Measurements from ENCODE around the gene NEGR1. TPM values are rescaled to one million over a fixed set of nuclear protein-coding genes. Genes with fewer than 3 reads are reported as not detected.

Gene NEGR1
- total and polyA plus RNA-seq, 2 experiments from 2014 or later = 1.0 to 2.8 TPM

- Histone ChIP-seq H3K79me2 (no peaks in the 10 kb centered on the region), H3K27me3 (no peaks in the 10 kb centered on the region), H4K20me1 (ENCODE audit: insufficient read depth, poor library complexity, severe bottlenecking) (no peaks in the 10 kb centered on the region), H3K9me3 (ENCODE audit: low read depth) (peaks cover 6% of the 10 kb centered on the region), H3K4me2 (no peak overlapping the region), H2AFZ (no peak overlapping the region), H3K36me3 (replicated peaks; ENCODE audit: insufficient read depth, low read depth) (no peaks in the 10 kb centered on the region), H3K4me3 (no peak overlapping the region), H3K27ac (no peak overlapping the region), H3K9me2 (replicated peaks; ENCODE audit: insufficient read depth) (no peaks in the 10 kb centered on the region), H3K4me1 (ENCODE audit: insufficient read depth) (no peaks in the 10 kb centered on the region)
- no peak for TF ChIP-seq EZH2phosphoT487 (IDR thresholded peaks at IDR 0.05; ENCODE audit: low read depth, severe bottlenecking, unreplicated experiment)
- no peak for TF ChIP-seq EZH2 (IDR thresholded peaks at IDR 0.05; ENCODE audit: borderline replicate concordance)
- no peak for TF ChIP-seq CTCF (IDR thresholded peaks at IDR 0.05; ENCODE audit: poor library complexity)
- DNase-seq (ENCODE audit: low spot score) = no peak
These were observed 889.0 kb downstream of the NEGR1 start for GRCh38 chr1:71393301-71393700.

- no peaks in the 10 kb centered on the region for H3K4me1 ChIP-seq (ENCODE audit: insufficient read depth)
- peaks cover 11% of the 10 kb centered on the region for H3K9me3 ChIP-seq (ENCODE audit: low read depth)
- DNase-seq (ENCODE audit: low spot score) = no peak
- H3K27ac ChIP-seq = no peak overlapping the region
- H3K9me2 ChIP-seq (replicated peaks; ENCODE audit: insufficient read depth) = no peaks in the 10 kb centered on the region
- no peak overlapping the region for H3K4me2 ChIP-seq
- TF ChIP-seq CTCF (IDR thresholded peaks at IDR 0.05; ENCODE audit: poor library complexity) (no peak), EZH2 (IDR thresholded peaks at IDR 0.05; ENCODE audit: borderline replicate concordance) (no peak)
- H4K20me1 ChIP-seq (ENCODE audit: insufficient read depth, poor library complexity, severe bottlenecking) = no peaks in the 10 kb centered on the region
- H3K79me2 ChIP-seq = no peaks in the 10 kb centered on the region
- 93% methylated on average over 2 of the region's 2 CpGs for WGBS (ENCODE audit: low lambda C conversion rate, missing lambda C conversion rate)
- no peak overlapping the region for H2AFZ ChIP-seq
- no peaks in the 10 kb centered on the region for H3K27me3 ChIP-seq
- H3K4me3 ChIP-seq = no peak overlapping the region
- H3K36me3 ChIP-seq (replicated peaks; ENCODE audit: insufficient read depth, low read depth) = no peaks in the 10 kb centered on the region
These were observed 891.8 kb downstream of the NEGR1 start for GRCh38 chr1:71390518-71390917.

GRCh38 chr1:71377886-71378285, 904.5 kb downstream of the NEGR1 start:
- 85% methylated on average over 3 of the region's 3 CpGs for WGBS (ENCODE audit: low lambda C conversion rate, missing lambda C conversion rate)
- H3K79me2 ChIP-seq = no peaks in the 10 kb centered on the region

More at GRCh38 chr1:71377886-71378285, 904.5 kb downstream of the NEGR1 start:
- no peaks in the 10 kb centered on the region for H4K20me1 ChIP-seq (ENCODE audit: insufficient read depth, poor library complexity, severe bottlenecking)
- no peak overlapping the region for H3K4me3 ChIP-seq
- no peaks in the 10 kb centered on the region for H3K9me3 ChIP-seq (ENCODE audit: low read depth)
- no peak for TF ChIP-seq EZH2 (IDR thresholded peaks at IDR 0.05; ENCODE audit: borderline replicate concordance)
- no peak for TF ChIP-seq EZH2phosphoT487 (IDR thresholded peaks at IDR 0.05; ENCODE audit: low read depth, severe bottlenecking, unreplicated experiment)
- TF ChIP-seq CTCF (IDR thresholded peaks at IDR 0.05; ENCODE audit: poor library complexity) = no peak
- H2AFZ ChIP-seq = no peak overlapping the region
- no peaks in the 10 kb centered on the region for H3K4me1 ChIP-seq (ENCODE audit: insufficient read depth)
- no peaks in the 10 kb centered on the region for H3K36me3 ChIP-seq (replicated peaks; ENCODE audit: insufficient read depth, low read depth)
- H3K27ac ChIP-seq = no peak overlapping the region
- DNase-seq (ENCODE audit: low spot score) = no peak
- H3K4me2 ChIP-seq = no peak overlapping the region
- no peaks in the 10 kb centered on the region for H3K27me3 ChIP-seq
- H3K9me2 ChIP-seq (replicated peaks; ENCODE audit: insufficient read depth) = no peaks in the 10 kb centered on the region

Measured in hepatocyte (in vitro differentiated cells).